OCI-LY1 (cell line): ENCODE results near the gene EFNA3.
A peak's percentile ranks its signal among the peaks of the same experiment; 100 is the strongest.

Source experiments
- H2AFZ ChIP-seq: fragments of 200-600 bp; sonication (generic), shearing (Covaris generic); 2 replicates; pipeline ENCODE4 v1.6.0; 2014; ENCODE audit warnings: antibody characterized with exemption, mild to moderate bottlenecking, low read length
- H3F3A ChIP-seq: fragments of 200-600 bp; sonication (generic), shearing (Covaris generic); 2 replicates; pipeline ENCODE4 v1.6.0; 2014; ENCODE audit warnings: mild to moderate bottlenecking, antibody characterized with exemption, low read length, moderate library complexity; ENCODE audit not compliant: insufficient read depth
- H3K27ac ChIP-seq: fragments of 200-600 bp; sonication (generic); 2 replicates; pipeline ENCODE4 v1.5.1; 2014; ENCODE audit warnings: low read length, mixed run types, mild to moderate bottlenecking, low read depth; ENCODE audit not compliant: poor library complexity, severe bottlenecking
- H3K27me3 ChIP-seq: fragments of 200-600 bp; sonication (generic); 2 replicates; pipeline ENCODE4 v1.6.0; 2014; ENCODE audit warnings: antibody characterized with exemption, mild to moderate bottlenecking, low read length, moderate library complexity; ENCODE audit not compliant: insufficient read depth
- H3K36me3 ChIP-seq: fragments of 200-600 bp; sonication (generic); 2 replicates; pipeline ENCODE4 v1.6.1; 2014; ENCODE audit warnings: mild to moderate bottlenecking, antibody characterized with exemption, low read length, moderate library complexity, mixed read lengths; ENCODE audit not compliant: insufficient read depth
- H3K4me1 ChIP-seq: fragments of 200-600 bp; sonication (generic); 2 replicates; pipeline ENCODE4 v1.5.1; 2014; ENCODE audit warnings: mild to moderate bottlenecking, low read length, moderate library complexity; ENCODE audit not compliant: insufficient read depth, severe bottlenecking
- H3K4me2 ChIP-seq: fragments of 200-600 bp; sonication (generic), shearing (Covaris generic); 2 replicates; pipeline ENCODE4 v1.6.1; 2014; ENCODE audit warnings: low read length
- H3K4me3 ChIP-seq: fragments of 200-600 bp; sonication (generic); 2 replicates; pipeline ENCODE4 v1.5.1; 2014; ENCODE audit warnings: low read length, low read depth, mild to moderate bottlenecking, mixed read lengths; ENCODE audit not compliant: poor library complexity, severe bottlenecking
- H3K79me2 ChIP-seq: fragments of 200-600 bp; shearing (Covaris generic); 2 replicates; pipeline ENCODE4 v1.6.1; 2016; ENCODE audit warnings: mixed run types, low read length, mixed read lengths; ENCODE audit not compliant: insufficient read depth
- H3K9ac ChIP-seq: fragments of 200-600 bp; sonication (generic), shearing (Covaris generic); 2 replicates; pipeline ENCODE4 v1.6.1; 2014; ENCODE audit warnings: mild to moderate bottlenecking, low read length, mixed read lengths
- H3K9me2 ChIP-seq: fragments of 200-600 bp; sonication (generic), shearing (Covaris generic); 2 replicates; pipeline ENCODE4 v1.6.1; 2014; ENCODE audit warnings: low read depth, mild to moderate bottlenecking, low read length, mixed read lengths
- H3K9me3 ChIP-seq: fragments of 200-600 bp; shearing (Covaris generic); 2 replicates; pipeline ENCODE4 v1.6.1; 2014; ENCODE audit warnings: low read length, mixed read lengths
- H4K20me1 ChIP-seq: fragments of 200-600 bp; sonication (generic), shearing (Covaris generic); 2 replicates; pipeline ENCODE4 v1.6.0; 2016; ENCODE audit warnings: mild to moderate bottlenecking, low read length; ENCODE audit not compliant: insufficient read depth
- CTCF ChIP-seq: fragments of 200-600 bp; sonication (generic), shearing (Covaris generic); IDR thresholded peaks from 2 replicates; pipeline ENCODE4 v1.5.1; 2017; ENCODE audit warnings: mild to moderate bottlenecking, antibody characterized with exemption, low read length, moderate library complexity, mixed read lengths
- EZH2 ChIP-seq: fragments of 200-600 bp; sonication (generic), shearing (Covaris generic); IDR thresholded peaks from 2 replicates; pipeline ENCODE4 v1.8.0; 2017; ENCODE audit warnings: borderline replicate concordance, mixed run types, mild to moderate bottlenecking, antibody characterized with exemption, low read length, moderate library complexity, mixed read lengths

The EFNA3 gene

GRCh38 chr1:155076371-155076770 lies 2.3 kb upstream of the EFNA3 start:
- no peak overlapping the region for H3K27ac ChIP-seq
- H3K27me3 ChIP-seq = peaks cover 6% of the 10 kb centered on the region; the same call in 1 of the 2 replicates
- H3K4me1 ChIP-seq = peaks cover 28% of the 10 kb centered on the region
- H3K36me3 ChIP-seq = no peaks in the 10 kb centered on the region
- no peaks in the 10 kb centered on the region for H3F3A ChIP-seq
- H3K4me3 ChIP-seq = no peak overlapping the region
- no peaks in the 10 kb centered on the region for H3K9me2 ChIP-seq
- no peak overlapping the region for H2AFZ ChIP-seq
- H3K9ac ChIP-seq = no peak overlapping the region
- H3K4me2 ChIP-seq = no peak overlapping the region
- TF ChIP-seq EZH2 = no peak
- TF ChIP-seq CTCF = no peak
- no peaks in the 10 kb centered on the region for H4K20me1 ChIP-seq
- no peaks in the 10 kb centered on the region for H3K9me3 ChIP-seq
- H3K79me2 ChIP-seq = no peaks in the 10 kb centered on the region

GRCh38 chr1:155077346-155077745 lies 1.3 kb upstream of the EFNA3 start:
- Histone ChIP-seq H4K20me1 (no peaks in the 10 kb centered on the region), H3K9me2 (no peaks in the 10 kb centered on the region), H3K4me3 (no peak overlapping the region), H3K4me2 (no peak overlapping the region), H3K36me3 (no peaks in the 10 kb centered on the region), H3K4me1 (peaks cover 36% of the 10 kb centered on the region), H3K27ac (no peak overlapping the region), H3K9me3 (no peaks in the 10 kb centered on the region), H3F3A (no peaks in the 10 kb centered on the region), H3K9ac (no peak overlapping the region), H2AFZ (no peak overlapping the region), H3K79me2 (no peaks in the 10 kb centered on the region), H3K27me3 (peaks cover 6% of the 10 kb centered on the region; the same call in 1 of the 2 replicates)
- TF ChIP-seq EZH2 = no peak

GRCh38 chr1:155077758-155078445 lies 735 bp upstream of the EFNA3 start:
- H3K79me2 ChIP-seq = no peaks in the 10 kb centered on the region
- no peak overlapping the region for H3K4me2 ChIP-seq
- no peak overlapping the region for H2AFZ ChIP-seq
- H3K36me3 ChIP-seq = no peaks in the 10 kb centered on the region
- no peak overlapping the region for H3K9ac ChIP-seq
- no peaks in the 10 kb centered on the region for H3F3A ChIP-seq
- H3K27ac ChIP-seq = no peak overlapping the region
- H3K27me3 ChIP-seq = peaks cover 6% of the 10 kb centered on the region; the same call in 1 of the 2 replicates
- H3K4me1 ChIP-seq = peaks cover 41% of the 10 kb centered on the region
- no peaks in the 10 kb centered on the region for H3K9me3 ChIP-seq
- no peaks in the 10 kb centered on the region for H3K9me2 ChIP-seq
- H3K4me3 ChIP-seq = no peak overlapping the region
- TF ChIP-seq CTCF = no peak
- TF ChIP-seq EZH2 = no peak
- H4K20me1 ChIP-seq = no peaks in the 10 kb centered on the region

GRCh38 chr1:155079210-155079486 lies 511 bp downstream of the EFNA3 start:
- peak overlapping the region; percentile 52 for H3K4me3 ChIP-seq
- H4K20me1 ChIP-seq = no peaks in the 10 kb centered on the region

More at GRCh38 chr1:155079210-155079486, 511 bp downstream of the EFNA3 start:
- Histone ChIP-seq H3K9me3 (no peaks in the 10 kb centered on the region), H3K4me2 (peak overlapping the region; percentile 59), H3K9me2 (no peaks in the 10 kb centered on the region), H3K9ac (peak overlapping the region; percentile 10; the same call in 1 of the 2 replicates), H3K27ac (no peak overlapping the region), H3K4me1 (peaks cover 46% of the 10 kb centered on the region), H3F3A (no peaks in the 10 kb centered on the region), H3K27me3 (peaks cover 6% of the 10 kb centered on the region; the same call in 1 of the 2 replicates), H2AFZ (no peak overlapping the region), H3K79me2 (no peaks in the 10 kb centered on the region), H3K36me3 (no peaks in the 10 kb centered on the region)
- TF ChIP-seq EZH2 (no peak), CTCF (no peak)
